Activated T-cell treated with anti-CD3 and anti-CD28 coated beads for 48 hours (primary cell): ENCODE data around the gene CELF3.
"Not testable (repeated sequence)": the region's sequence is repeated elsewhere in the genome, so short reads cannot be mapped to it uniquely, and the experiment has no call there.

Experiments
- DNase-seq: peaks from one replicate; pipeline ENCODE4 v3.0.0-alpha.2; 2020; ENCODE audit warnings: low read depth

Gene CELF3

DNA sequence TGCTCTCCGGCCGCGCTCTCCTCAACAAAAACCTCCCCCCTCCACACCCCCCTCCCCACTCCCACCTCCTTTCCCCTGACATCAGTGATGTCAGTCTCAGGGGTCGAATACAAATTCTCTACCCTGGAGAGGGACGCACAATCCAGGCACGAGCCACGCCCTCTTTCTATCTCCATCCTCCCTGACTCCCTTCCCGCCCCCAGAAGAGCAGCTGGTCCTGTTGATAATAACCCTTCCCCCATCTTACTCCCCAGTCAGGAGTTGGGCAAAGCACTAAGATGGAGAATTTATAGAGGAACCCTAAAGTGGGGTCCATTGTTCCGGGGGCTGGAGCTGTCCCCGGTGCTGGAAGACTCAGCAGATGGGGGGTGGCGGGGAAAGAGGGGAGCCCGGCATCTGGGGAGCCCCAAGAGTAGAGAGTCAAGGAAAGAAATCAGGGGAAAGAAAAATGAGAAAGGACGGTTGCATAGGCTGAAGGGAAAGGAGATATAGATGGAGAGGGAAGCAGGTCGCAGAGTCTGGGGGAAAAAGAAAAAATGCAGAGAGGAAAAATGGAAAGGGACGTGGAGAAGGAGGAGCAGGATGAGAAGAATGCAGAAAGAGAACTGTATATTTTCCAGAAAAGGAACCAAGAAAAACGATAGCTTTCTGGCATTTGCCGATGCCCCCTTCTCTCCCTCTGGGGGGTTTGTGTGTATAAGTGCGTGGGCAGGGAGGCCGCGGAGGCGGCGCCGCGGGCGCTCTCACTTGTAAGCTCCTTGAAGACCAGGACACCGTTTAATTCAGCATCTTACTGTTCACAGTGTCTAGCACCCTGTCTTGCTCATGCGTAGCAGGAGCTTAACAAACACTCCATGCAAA, at the start of gene CELF3:
CELF3 (minus strand) TSS at position 33 of the 861 bp plus-strand sequence. CDS start 783 bp downstream, outside the sequence.
- DNase-seq, result no peak

GRCh38 chr1:151763990-151764389, 47.4 kb upstream of the CELF3 start:
- no peak for DNase-seq

GRCh38 chr1:151762941-151763921, 46.6 kb upstream of the CELF3 start, which contains the start of gene MRPL9:
Gene MRPL9, minus strand, starts transcription at chr1:151763496. Its CDS starts 17 bp downstream, at chr1:151763479.
- peak; percentile 85 for DNase-seq

- DNase-seq, result no peak
Measured at GRCh38 chr1:151760597-151761385, 44.2 kb upstream of the CELF3 start.

GRCh38 chr1:151759241-151759640, 42.6 kb upstream of the CELF3 start:
- DNase-seq, result no peak

GRCh38 chr1:151756291-151756690, 39.7 kb upstream of the CELF3 start:
- no peak for DNase-seq

DNA sequence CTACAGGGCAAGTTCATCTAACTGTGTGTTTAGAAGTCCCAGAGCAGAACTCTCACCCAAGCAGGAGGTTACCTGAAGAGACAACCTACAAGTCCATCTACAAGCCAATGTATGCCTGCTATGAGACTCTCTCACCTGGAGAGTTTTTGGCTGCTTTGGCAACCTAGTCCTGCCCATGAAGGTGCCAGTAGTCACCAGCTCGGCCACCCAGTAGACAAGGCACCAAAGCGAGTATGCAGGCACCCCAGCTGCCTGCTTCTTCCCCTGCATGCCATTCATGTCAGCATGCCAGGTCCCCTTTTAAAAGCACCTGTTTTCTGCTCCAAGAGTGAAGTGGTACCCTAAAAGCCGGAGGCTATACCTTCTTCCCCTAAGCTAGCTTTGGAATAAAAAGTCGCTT, 24.9 kb upstream of the CELF3 start:
- DNase-seq, result no peak

DNA sequence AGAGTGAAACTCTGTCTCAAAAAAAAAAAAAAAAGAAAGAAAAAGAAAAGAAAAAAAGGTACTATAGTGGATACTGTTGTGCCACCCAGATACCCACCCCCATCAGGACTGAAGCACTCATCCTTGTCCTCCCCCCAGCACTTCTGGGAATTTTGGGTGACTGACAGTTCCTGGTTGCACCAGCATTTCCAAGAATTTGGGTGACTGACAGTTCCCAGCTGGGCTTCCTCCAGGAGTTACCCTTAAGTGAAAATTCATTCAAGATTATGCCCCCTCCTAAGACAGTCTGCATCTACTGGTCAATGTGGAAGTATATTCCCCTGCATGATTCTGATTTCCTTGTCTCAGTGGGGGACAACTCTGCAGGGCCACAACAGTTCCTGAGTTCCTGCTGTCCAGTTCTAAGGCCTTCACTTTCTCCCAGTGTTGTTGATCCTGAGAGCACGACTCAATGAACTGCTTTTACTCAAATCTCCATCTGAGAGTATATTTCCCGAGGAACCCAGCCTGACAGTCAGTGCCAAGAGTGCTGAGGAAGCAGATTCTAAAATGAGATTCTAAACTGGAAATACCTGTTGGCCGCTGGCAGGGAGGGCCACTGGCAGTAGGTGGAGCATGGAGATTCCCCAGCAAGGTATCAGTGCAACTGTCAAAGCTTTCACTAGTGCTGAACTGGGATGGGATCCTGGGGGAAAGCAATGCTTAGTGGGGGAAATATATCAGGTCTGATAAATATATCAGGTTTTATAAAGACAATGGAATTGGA, 23.2 kb upstream of the CELF3 start:
- no peak for DNase-seq

DNA sequence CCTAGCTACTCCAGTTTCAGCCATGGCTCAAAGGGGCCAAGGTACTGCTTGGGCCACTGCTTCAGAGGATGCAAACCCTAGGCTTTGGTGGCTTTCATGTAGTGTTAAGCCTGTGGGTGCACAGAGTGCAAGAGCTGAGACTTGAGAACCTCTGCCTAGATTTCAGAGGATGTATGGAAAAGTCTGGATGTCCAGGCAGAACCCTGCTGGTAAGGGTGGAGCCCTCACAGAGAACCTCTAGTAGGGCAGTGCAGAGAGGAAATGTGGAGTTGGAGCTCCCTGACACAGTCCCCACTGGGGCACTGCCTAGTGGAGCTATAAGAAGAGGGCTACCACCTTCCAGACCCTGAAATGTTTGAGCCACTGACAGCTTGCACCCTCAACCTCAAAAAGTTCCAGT, 20.9 kb upstream of the CELF3 start:
- DNase-seq, result no peak

DNA sequence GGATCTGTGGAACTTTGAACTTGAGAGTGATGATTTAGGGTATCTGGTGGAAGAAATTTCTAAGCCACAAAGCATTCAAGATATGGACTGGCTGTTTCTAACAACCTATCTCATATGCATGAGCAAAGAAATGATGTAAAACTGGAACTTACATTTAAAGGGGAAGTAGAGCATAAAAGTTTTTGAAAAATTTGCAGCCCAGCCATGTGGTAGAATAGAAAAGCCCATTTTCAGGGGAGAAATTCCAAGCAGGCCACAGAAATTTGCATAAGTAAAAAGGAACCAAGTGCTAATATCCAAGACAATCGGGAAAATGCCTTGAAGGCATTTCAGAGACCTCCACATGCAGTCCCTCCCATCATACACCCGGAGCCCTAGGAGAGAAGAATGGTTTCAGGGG, 20.4 kb upstream of the CELF3 start:
- no peak for DNase-seq

DNA sequence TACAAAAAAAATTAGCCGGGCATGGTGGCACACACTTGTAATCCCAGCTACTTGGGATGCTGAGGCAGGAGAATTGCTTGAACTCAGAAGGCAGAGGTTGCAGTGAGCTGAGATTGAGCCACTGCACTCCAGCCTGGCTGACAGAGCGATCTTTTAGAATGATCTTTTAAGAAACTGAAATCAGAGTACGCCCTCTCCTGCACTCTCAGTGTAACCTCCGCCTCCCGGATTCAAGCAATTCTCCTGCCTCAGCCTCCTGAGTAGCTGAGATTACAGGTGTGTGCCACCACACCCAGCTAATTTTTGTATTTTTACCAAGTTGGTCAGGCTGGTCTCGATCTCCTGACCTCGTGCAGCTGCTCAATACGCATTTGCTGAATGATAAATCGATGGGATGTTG, 17.4 kb upstream of the CELF3 start:
- not testable (repeated sequence) for DNase-seq

DNA sequence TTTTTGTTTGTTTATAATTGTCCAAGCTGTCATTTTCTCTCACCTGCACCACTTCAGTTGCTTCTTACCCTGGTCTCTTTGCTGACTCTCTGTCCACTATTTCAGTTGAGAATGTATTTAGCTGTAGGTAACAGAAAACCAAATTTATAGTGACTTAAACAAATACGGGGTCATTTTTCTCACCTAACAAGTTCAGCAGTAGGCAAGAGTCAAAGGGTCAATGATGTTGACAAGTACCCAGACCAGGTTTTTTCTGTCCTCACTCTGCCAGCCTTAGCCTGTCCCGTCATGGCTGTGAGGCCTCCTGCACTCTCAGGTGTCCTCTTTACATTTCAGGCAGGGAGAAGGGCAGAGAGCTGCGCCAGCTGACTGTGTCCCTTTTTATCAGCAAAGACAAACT, 16.5 kb upstream of the CELF3 start:
- no peak for DNase-seq

GRCh38 chr1:151729966-151730291, 13.3 kb upstream of the CELF3 start:
- DNase-seq, result no peak

- DNase-seq, result no peak
Measured at GRCh38 chr1:151729157-151729965, 12.8 kb upstream of the CELF3 start.

GRCh38 chr1:151728151-151729054, 11.8 kb upstream of the CELF3 start:
- no peak for DNase-seq

DNA sequence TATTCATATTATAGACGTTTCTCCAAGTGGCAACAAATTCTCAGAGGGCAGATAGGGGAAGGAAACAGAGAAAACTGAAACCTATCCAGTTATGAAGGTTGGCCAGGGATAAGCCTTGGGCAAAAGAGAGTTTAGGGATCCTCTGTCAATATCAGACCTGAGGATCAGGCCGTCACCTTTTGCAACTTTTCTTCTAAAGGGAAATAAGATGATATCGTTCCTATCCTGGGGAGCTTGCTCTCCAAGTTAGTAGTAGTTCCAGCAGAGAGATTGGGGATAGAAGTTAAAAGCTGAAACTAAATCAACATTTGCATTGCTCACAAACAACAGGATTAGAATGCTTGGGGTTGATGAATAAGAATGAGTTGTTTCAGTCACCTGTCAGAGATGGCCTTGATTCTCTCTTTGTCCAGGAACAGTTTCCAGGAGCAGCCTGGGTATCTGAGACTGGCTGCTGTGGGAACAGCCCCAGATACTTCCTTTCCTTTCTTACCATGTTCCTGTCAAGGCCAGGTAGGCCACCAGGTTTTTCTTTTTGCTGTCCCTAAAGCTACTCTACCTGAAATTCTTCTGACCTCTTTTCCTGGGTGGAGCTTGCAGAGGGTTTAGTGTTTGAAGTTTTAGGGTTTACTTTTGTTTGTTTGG, 7.2 kb upstream of the CELF3 start:
- DNase-seq, result no peak

DNA sequence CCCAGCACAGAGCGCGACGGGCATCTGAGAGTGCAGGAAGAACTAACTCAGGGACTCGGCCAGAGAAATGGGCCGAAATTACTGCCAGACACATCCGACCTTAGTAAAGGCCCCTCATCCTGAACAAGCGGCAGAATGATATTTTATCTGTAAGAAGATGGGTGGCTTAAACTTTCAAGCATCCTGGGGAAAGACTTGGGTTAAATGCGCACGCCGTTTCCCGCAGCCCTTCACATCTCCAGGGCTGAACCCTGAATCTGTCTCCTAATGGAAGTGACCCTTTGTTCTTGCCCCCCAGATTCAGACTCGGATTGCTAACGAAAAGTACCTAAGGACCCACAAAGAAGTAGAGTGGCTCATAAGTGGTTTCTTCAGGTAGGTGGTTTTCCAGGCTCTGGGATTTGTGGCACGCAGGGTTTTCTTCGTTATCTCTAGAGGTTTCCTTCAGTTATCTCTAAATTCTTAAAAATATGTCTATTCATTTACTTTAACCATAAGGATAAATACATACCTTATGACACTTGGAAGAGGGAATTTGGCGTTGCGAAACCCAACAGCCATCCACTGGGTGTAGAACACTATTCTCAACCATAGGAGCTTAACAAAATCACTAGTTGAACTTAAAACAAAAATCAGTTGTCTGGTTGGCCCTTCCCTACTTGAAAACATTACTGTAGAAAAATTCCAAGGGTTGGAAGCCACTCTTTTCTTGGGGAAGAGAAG, 5.3 kb upstream of the CELF3 start:
- no peak for DNase-seq
